Measurements from ENCODE around the gene SLC6A13. TPM values are rescaled to one million over a fixed set of nuclear protein-coding genes. Genes with fewer than 3 reads are reported as not detected.

SLC6A13 gene
- total and polyA plus RNA-seq, 2 of the 13 experiments (the other 11 are each of a cell fraction or from before 2014, with no cell fraction given) = 0.05 to 0.15 TPM

- TF ChIP-seq ZEB1 (IDR thresholded peaks at IDR 0.05; ENCODE audit: insufficient replicate concordance, low read depth) (peak; percentile 93), GZF1 (CRISPR knock-in tag; IDR thresholded peaks at IDR 0.05) (peak; percentile 60; the same call in 1 of the 2 replicates), PREB (CRISPR knock-in tag; IDR thresholded peaks at IDR 0.05) (no peak), ZNF563 (CRISPR knock-in tag; IDR thresholded peaks at IDR 0.05) (no peak; the same call in 1 of the 2 replicates), BHLHE40 (IDR thresholded peaks at IDR 0.05; ENCODE audit: low read length) (peak; percentile 92), LRRFIP1 (CRISPR knock-in tag; conservative IDR thresholded peaks at IDR 0.05) (no peak), BRF2 (CRISPR knock-in tag; IDR thresholded peaks at IDR 0.05) (0 out of 2 replicates have a peak, but pooled peaks have one; percentile 56), RAD21 (CRISPR knock-in tag; IDR thresholded peaks at IDR 0.05) (no peak), MYPOP (CRISPR knock-in tag; IDR thresholded peaks at IDR 0.05) (peak; percentile 91), ZNF775 (CRISPR knock-in tag; IDR thresholded peaks at IDR 0.05; ENCODE audit: borderline replicate concordance) (peak; percentile 35; the same call in 1 of the 2 replicates), HOXA3 (CRISPR knock-in tag; IDR thresholded peaks at IDR 0.05) (peak; percentile 93), DMTF1 (CRISPR knock-in tag; IDR thresholded peaks at IDR 0.05) (peak; percentile 79; the same call in 1 of the 2 replicates), SNAPC4 (CRISPR knock-in tag; IDR thresholded peaks at IDR 0.05) (no peak), U2AF2 (IDR thresholded peaks at IDR 0.05; ENCODE audit: low read depth, low read length) (no peak)
Measured at GRCh38 chr12:210277-211141, 52.1 kb downstream of the SLC6A13 start (continued).
